ENCODE data around the gene MEN1. TPM values are rescaled to one million over a fixed set of nuclear protein-coding genes. Genes with fewer than 3 reads are reported as not detected.

MEN1 gene
- total RNA-seq, 1 experiment from 2014 or later = 46.1 TPM

- H3K9me3 ChIP-seq (ENCODE audit: low read length) = no peaks in the 10 kb centered on the region
- peaks cover 16% of the 10 kb centered on the region for H3K4me1 ChIP-seq (ENCODE audit: insufficient read depth, low read length)
- POLR2A ChIA-PET (ENCODE audit: unreplicated experiment) = interaction anchor here (0.6 kb wide), 1 partner anchor 19 kb away, joined by 5 read pairs; no protein-coding TSS in a partner anchor
- DNase-seq = peak; percentile 96
- TF ChIP-seq CTCF (conservative IDR thresholded peaks at IDR 0.05; ENCODE audit: low read depth, low read length) (no peak), EZH2phosphoT487 (IDR thresholded peaks at IDR 0.05; ENCODE audit: borderline replicate concordance, low read length) (no peak), EZH2 (IDR thresholded peaks at IDR 0.05; ENCODE audit: low read length, unreplicated experiment) (no peak)
- no peaks in the 10 kb centered on the region for H4K20me1 ChIP-seq (ENCODE audit: low read length)
- CTCF ChIA-PET = interaction anchor here (1.4 kb wide), 1 partner anchor 47 kb away, joined by 5 read pairs; no protein-coding TSS in a partner anchor
- H3K79me2 ChIP-seq (ENCODE audit: low read length) = no peaks in the 10 kb centered on the region
- H3K4me3 ChIP-seq (ENCODE audit: low read length) = no peak overlapping the region
- ATAC-seq = peak; percentile 99
- H3K27me3 ChIP-seq (ENCODE audit: low read length) = no peaks in the 10 kb centered on the region
- H2AFZ ChIP-seq (ENCODE audit: low read length) = no peak overlapping the region
- intact Hi-C loops (cut with micrococcal nuclease) = no loop called here
- peaks cover 31% of the 10 kb centered on the region for H3K36me3 ChIP-seq (ENCODE audit: low read depth, low read length)
- H3K9me2 ChIP-seq (replicated peaks; ENCODE audit: low read length) = no peaks in the 10 kb centered on the region
- H3K27ac ChIP-seq (ENCODE audit: low read length) = 0 out of 2 replicates have a peak overlapping the region, but pooled peaks have one; percentile 9
- H3K4me2 ChIP-seq (ENCODE audit: low read length) = peak overlapping the region; percentile 69
- no peak overlapping the region for H3K9ac ChIP-seq (ENCODE audit: low read length)
- no TSS peak for BruUV-seq (replicated peaks)
- no peaks in the 10 kb centered on the region for H3F3A ChIP-seq (ENCODE audit: low read length, unreplicated experiment)
Measured at GRCh38 chr11:64834723-64835615, 24.6 kb upstream of the MEN1 start.

- TF ChIP-seq EZH2 (IDR thresholded peaks at IDR 0.05; ENCODE audit: low read length, unreplicated experiment) (no peak), EZH2phosphoT487 (IDR thresholded peaks at IDR 0.05; ENCODE audit: borderline replicate concordance, low read length) (no peak), CTCF (conservative IDR thresholded peaks at IDR 0.05; ENCODE audit: low read depth, low read length) (no peak)
- no peaks in the 10 kb centered on the region for H3K9me3 ChIP-seq (ENCODE audit: low read length)
- POLR2A ChIA-PET (ENCODE audit: unreplicated experiment) = no interaction called here
- H3F3A ChIP-seq (ENCODE audit: low read length, unreplicated experiment) = no peaks in the 10 kb centered on the region
- H4K20me1 ChIP-seq (ENCODE audit: low read length) = no peaks in the 10 kb centered on the region
- no peak overlapping the region for H2AFZ ChIP-seq (ENCODE audit: low read length)
- no peaks in the 10 kb centered on the region for H3K9me2 ChIP-seq (replicated peaks; ENCODE audit: low read length)
- no peak overlapping the region for H3K27ac ChIP-seq (ENCODE audit: low read length)
- ATAC-seq = no peak
- H3K79me2 ChIP-seq (ENCODE audit: low read length) = no peaks in the 10 kb centered on the region
- intact Hi-C loops (cut with micrococcal nuclease) = no loop called here
- H3K4me2 ChIP-seq (ENCODE audit: low read length) = no peak overlapping the region
- CTCF ChIA-PET = no interaction called here
- peaks cover 16% of the 10 kb centered on the region for H3K4me1 ChIP-seq (ENCODE audit: insufficient read depth, low read length)
- peaks cover 28% of the 10 kb centered on the region for H3K36me3 ChIP-seq (ENCODE audit: low read depth, low read length)
- H3K9ac ChIP-seq (ENCODE audit: low read length) = no peak overlapping the region
- no peaks in the 10 kb centered on the region for H3K27me3 ChIP-seq (ENCODE audit: low read length)
- DNase-seq = no peak
- no TSS peak for BruUV-seq (replicated peaks)
- H3K4me3 ChIP-seq (ENCODE audit: low read length) = no peak overlapping the region
Measured at GRCh38 chr11:64834031-64834722, 23.8 kb upstream of the MEN1 start.
